HEK293 (cell line): ENCODE measurements around the gene NINL.

Source experiments
- CTCF ChIA-PET: fragments of 350-600 bp; formaldehyde crosslinking; extraction: SDS; loops from one replicate; lab custom pipeline; 2021; ENCODE audit warnings: antibody characterized with exemption; lab: Yijun Ruan, JAX
- POLR2A ChIA-PET: fragments of 300-600 bp; formaldehyde crosslinking; extraction: SDS; loops from one replicate; lab custom pipeline; 2020; ENCODE audit warnings: antibody characterized with exemption, inconsistent platforms; lab: Yijun Ruan, JAX
- H3K27ac ChIP-seq: fragments of 200-500 bp; sonication (Bioruptor generic); 2 replicates; pipeline ENCODE4 v1.5.1; 2014; ENCODE audit warnings: low read depth, low read length, control low read depth, inconsistent platforms; ENCODE audit errors: extremely low read depth
- H3K36me3 ChIP-seq, 2 experiments: fragments of 200-500 bp in 1 of 2; sonication (Bioruptor generic) in 1 of 2; 1 replicate in 1 of 2; 2 replicates in 1 of 2; pipeline ENCODE4 v1.5.1; 2014 to 2017; ENCODE audit warnings: inconsistent platforms in 2 of 2, low read length in 2 of 2; ENCODE audit not compliant: control insufficient read depth in 2 of 2, insufficient read depth in 1 of 2
- H3K4me1 ChIP-seq: fragments of 200-500 bp; sonication (Bioruptor generic); 2 replicates; pipeline ENCODE4 v1.5.1; 2014; ENCODE audit warnings: mild to moderate bottlenecking, low read length, inconsistent platforms; ENCODE audit not compliant: control insufficient read depth, insufficient read depth
- H3K4me3 ChIP-seq: 2 replicates; pipeline ENCODE4 v1.5.1; 2011; ENCODE audit warnings: low read depth, mild to moderate bottlenecking, control low read depth, low read length, moderate library complexity
- H3K9me3 ChIP-seq: fragments of 200-500 bp; sonication (Bioruptor generic); 2 replicates; pipeline ENCODE4 v1.5.1; 2014; ENCODE audit warnings: low read depth, low read length, inconsistent platforms; ENCODE audit not compliant: control insufficient read depth, insufficient read depth
- EGR2 ChIP-seq: fragments of 450-650 bp; formaldehyde crosslinking; IDR thresholded peaks from 2 replicates; pipeline ENCODE4 v1.5.1; 2016; ENCODE audit warnings: low read depth, missing biosample characterization, missing genetic modification characterization
- INSM2 ChIP-seq: fragments of 450-650 bp; formaldehyde crosslinking; IDR thresholded peaks from 2 replicates; pipeline ENCODE4 v1.5.1; 2016; ENCODE audit warnings: missing biosample characterization, missing genetic modification characterization
- TRIM28 ChIP-seq: IDR thresholded peaks from 2 replicates; pipeline ENCODE4 v1.6.1; 2011; ENCODE audit warnings: low read length, control low read depth, borderline replicate concordance
- ZBTB48 ChIP-seq: fragments of 450-650 bp; formaldehyde crosslinking; IDR thresholded peaks from 2 replicates; pipeline ENCODE4 v1.5.1; 2016; ENCODE audit warnings: missing biosample characterization, missing genetic modification characterization
- ZEB2 ChIP-seq: fragments of 450-650 bp; formaldehyde crosslinking; IDR thresholded peaks from 2 replicates; pipeline ENCODE4 v1.5.1; 2016; ENCODE audit warnings: missing biosample characterization, missing genetic modification characterization
- ZFHX2 ChIP-seq: fragments of 450-650 bp; formaldehyde crosslinking; conservative IDR thresholded peaks from 2 replicates; pipeline ENCODE4 v1.5.1; 2016; ENCODE audit warnings: missing biosample characterization, missing genetic modification characterization
- ZNF133 ChIP-seq: fragments of 450-650 bp; formaldehyde crosslinking; IDR thresholded peaks from 2 replicates; pipeline ENCODE4 v1.5.1; 2016; ENCODE audit warnings: missing biosample characterization, missing genetic modification characterization
- ZNF157 ChIP-seq: fragments of 450-650 bp; formaldehyde crosslinking; IDR thresholded peaks from 2 replicates; pipeline ENCODE4 v1.5.1; 2016; ENCODE audit warnings: missing biosample characterization, missing genetic modification characterization
- ZNF19 ChIP-seq: fragments of 450-650 bp; formaldehyde crosslinking; IDR thresholded peaks from 2 replicates; pipeline ENCODE4; 2016; ENCODE audit warnings: missing biosample characterization, missing genetic modification characterization, low read depth
- ZNF362 ChIP-seq: fragments of 450-650 bp; formaldehyde crosslinking; IDR thresholded peaks from 2 replicates; pipeline ENCODE4 v1.5.1; 2016; ENCODE audit warnings: missing biosample characterization, missing genetic modification characterization
- ZNF645 ChIP-seq: fragments of 450-650 bp; formaldehyde crosslinking; IDR thresholded peaks from 2 replicates; pipeline ENCODE4; 2016; ENCODE audit warnings: missing biosample characterization, missing genetic modification characterization
- ZNF654 ChIP-seq: fragments of 450-650 bp; formaldehyde crosslinking; IDR thresholded peaks from 2 replicates; pipeline ENCODE4 v1.5.1; 2016; ENCODE audit warnings: low read depth, missing biosample characterization, missing genetic modification characterization
- ZNF670 ChIP-seq: fragments of 450-650 bp; formaldehyde crosslinking; IDR thresholded peaks from 2 replicates; pipeline ENCODE4 v1.5.1; 2016; ENCODE audit warnings: missing biosample characterization, missing genetic modification characterization, low read depth
- TF ChIP-seq, protein P1 (sequence below): fragments of 450-650 bp; formaldehyde crosslinking; IDR thresholded peaks from 2 replicates; pipeline ENCODE4 v1.5.1; 2016; ENCODE audit warnings: missing biosample characterization, missing genetic modification characterization

Gene NINL

DNA sequence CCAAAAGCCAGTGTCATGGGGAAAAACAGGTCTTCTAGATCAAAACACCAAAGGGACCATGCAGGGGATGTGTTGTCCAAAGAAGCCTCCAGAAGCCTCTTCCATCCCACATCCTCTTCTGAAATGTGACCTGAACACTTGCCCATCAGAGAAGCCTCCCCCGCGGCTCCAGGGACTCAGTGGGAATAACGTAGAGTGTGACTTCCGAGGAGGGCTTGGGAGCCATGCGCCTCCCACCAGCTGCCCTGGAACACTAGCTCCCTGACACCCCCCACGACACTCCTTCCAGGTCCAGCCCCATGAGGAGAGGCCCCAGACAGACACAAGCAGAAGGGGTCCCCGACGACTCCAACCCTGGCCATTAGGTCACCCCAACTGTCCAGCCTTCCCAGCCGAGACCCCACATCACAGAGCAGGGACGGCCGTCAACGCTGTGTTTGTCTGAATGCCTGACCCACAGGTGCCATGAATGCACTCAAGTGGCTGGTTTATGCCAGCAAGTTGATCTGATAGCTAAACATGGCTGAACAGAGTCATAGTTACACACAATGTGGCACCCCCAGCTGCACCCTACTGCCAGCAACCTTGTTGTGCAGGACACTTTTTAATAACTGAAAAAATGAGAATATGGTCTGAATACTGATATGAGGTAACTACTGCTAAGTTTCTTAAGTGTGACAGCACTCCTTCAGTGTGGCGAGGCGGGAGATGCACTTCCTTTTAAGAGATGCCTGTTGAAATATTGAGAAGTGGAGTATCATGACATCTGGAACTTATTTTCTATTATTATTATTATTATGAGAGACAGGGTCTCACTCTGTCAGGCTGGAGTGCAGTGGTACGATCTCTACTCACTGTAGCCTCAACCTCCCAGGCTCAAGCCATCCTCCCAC, 119.8 kb downstream of the NINL start (continued):
- TF ChIP-seq ZNF362 (tag by site-specific recombination), result no peak
- no peak for TF ChIP-seq ZNF157

DNA sequence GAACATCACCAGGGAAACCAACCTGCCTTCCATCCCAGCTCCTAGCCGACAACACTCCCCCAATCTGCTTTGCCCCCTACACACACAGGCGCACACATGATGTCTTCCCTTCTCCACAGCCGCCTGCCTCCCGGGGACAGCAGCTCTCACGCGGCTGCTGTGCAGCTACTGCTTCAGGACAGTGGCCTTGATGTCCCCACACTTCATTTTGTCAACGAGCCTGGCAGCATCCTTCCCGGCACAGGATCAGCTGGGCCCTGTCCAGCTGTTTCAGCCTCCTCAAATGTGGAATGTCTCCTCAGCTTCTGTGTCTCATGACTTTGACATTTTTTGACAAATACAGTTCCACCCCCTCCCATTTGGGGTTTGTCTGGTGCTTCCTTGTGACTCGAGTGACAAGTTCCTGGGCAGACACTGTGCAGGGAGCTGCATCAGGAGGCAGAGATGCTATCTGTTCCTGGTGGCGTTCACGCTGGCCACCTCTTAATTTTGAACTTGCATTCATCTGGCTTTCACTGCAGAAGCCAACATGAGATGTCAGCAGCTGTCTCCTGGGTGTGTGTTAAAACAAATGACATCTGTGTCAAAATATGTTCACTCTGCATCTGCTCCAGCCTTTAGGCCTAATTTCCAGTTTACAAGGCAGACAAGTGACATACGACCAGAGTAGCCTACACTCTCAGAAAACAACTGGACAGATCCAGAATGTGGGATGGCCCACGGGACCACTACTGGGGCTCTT, 120.7 kb downstream of the NINL start:
- no peak for TF ChIP-seq TRIM28
- no peak for TF ChIP-seq ZNF19 (tag by site-specific recombination)
- TF ChIP-seq ZNF654 (tag by site-specific recombination), result no peak
- TF ChIP-seq ZNF645 (tag by site-specific recombination), result no peak
- no peak for TF ChIP-seq ZBTB48 (tag by site-specific recombination)
- TF ChIP-seq ZEB2 (tag by site-specific recombination), result no peak
- TF ChIP-seq ZNF670 (tag by site-specific recombination), result no peak
- no peak overlapping the region for H3K27ac ChIP-seq
- H3K4me1 ChIP-seq, result no peaks in the 10 kb centered on the region
- CTCF ChIA-PET, result no interaction called here
- POLR2A ChIA-PET, result no interaction called here
- H3K4me3 ChIP-seq, result no peak overlapping the region
- H3K36me3 ChIP-seq, result peaks cover 3 to 78% of the 10 kb centered on the region in 2 experiments; a peak in 2 of 3 replicates
- no peaks in the 10 kb centered on the region for H3K9me3 ChIP-seq

GRCh38 chr20:25461786-25462545, 123.4 kb downstream of the NINL start:
- TF ChIP-seq, protein P1, sequence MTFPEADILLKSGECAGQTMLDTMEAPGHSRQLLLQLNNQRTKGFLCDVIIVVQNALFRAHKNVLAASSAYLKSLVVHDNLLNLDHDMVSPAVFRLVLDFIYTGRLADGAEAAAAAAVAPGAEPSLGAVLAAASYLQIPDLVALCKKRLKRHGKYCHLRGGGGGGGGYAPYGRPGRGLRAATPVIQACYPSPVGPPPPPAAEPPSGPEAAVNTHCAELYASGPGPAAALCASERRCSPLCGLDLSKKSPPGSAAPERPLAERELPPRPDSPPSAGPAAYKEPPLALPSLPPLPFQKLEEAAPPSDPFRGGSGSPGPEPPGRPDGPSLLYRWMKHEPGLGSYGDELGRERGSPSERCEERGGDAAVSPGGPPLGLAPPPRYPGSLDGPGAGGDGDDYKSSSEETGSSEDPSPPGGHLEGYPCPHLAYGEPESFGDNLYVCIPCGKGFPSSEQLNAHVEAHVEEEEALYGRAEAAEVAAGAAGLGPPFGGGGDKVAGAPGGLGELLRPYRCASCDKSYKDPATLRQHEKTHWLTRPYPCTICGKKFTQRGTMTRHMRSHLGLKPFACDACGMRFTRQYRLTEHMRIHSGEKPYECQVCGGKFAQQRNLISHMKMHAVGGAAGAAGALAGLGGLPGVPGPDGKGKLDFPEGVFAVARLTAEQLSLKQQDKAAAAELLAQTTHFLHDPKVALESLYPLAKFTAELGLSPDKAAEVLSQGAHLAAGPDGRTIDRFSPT (tag by site-specific recombination), result no peak
- TF ChIP-seq INSM2 (tag by site-specific recombination), result no peak
- TF ChIP-seq ZFHX2 (tag by site-specific recombination), result peak; percentile 86
- peak; percentile 96 for TF ChIP-seq EGR2 (tag by site-specific recombination)
- no peak for TF ChIP-seq ZNF133 (tag by site-specific recombination)
- no peak overlapping the region for H3K4me3 ChIP-seq
- ChIA-PET POLR2A (no interaction called here), CTCF (interaction anchor here (0.7 to 0.8 kb wide), 2 partner anchors 27 to 97 kb away, joined by 3 to 4 read pairs; no protein-coding TSS in a partner anchor)
- H3K4me1 ChIP-seq, result no peaks in the 10 kb centered on the region
- no peak overlapping the region for H3K27ac ChIP-seq
- peaks cover 3 to 77% of the 10 kb centered on the region in 2 experiments; a peak in 2 of 3 replicates for H3K36me3 ChIP-seq
- no peaks in the 10 kb centered on the region for H3K9me3 ChIP-seq
